HG03565 (cell line): ENCODE measurements around the gene LCORL.
"Not testable (repeated sequence)": the region's sequence is repeated elsewhere in the genome, so short reads cannot be mapped to it uniquely, and the experiment has no call there.

ENCODE experiments used
- ATAC-seq: cut with Tn5 transposase; IDR thresholded peaks from one replicate; pipeline ENCODE4 v1.9.1; 2021; ENCODE audit warnings: mild to moderate bottlenecking, moderate library complexity; ENCODE audit not compliant: unreplicated experiment

Gene LCORL

GRCh38 chr4:18020671-18021469, 685 bp downstream of the LCORL start:
- peak; percentile 6 for ATAC-seq

- no peak for ATAC-seq
These were observed 1.3 kb downstream of the LCORL start for GRCh38 chr4:18020145-18020670.

- no peak for ATAC-seq
These were observed 7.3 kb downstream of the LCORL start for GRCh38 chr4:18014269-18014668.

- no peak for ATAC-seq
These were observed 8.6 kb downstream of the LCORL start for GRCh38 chr4:18012807-18013462.

GRCh38 chr4:18012134-18012806, 9.3 kb downstream of the LCORL start:
- ATAC-seq = no peak

- no peak for ATAC-seq
These were observed 13.9 kb downstream of the LCORL start for GRCh38 chr4:18007625-18008024.

GRCh38 chr4:18006432-18006831, 15.1 kb downstream of the LCORL start:
- not testable (repeated sequence) for ATAC-seq

GRCh38 chr4:17997129-17997528, 24.4 kb downstream of the LCORL start:
- no peak for ATAC-seq

- no peak for ATAC-seq
These were observed 26.4 kb downstream of the LCORL start for GRCh38 chr4:17995165-17995564.

- no peak for ATAC-seq
These were observed 35.7 kb downstream of the LCORL start for GRCh38 chr4:17985832-17986231.

- ATAC-seq = no peak
These were observed 40.5 kb downstream of the LCORL start for GRCh38 chr4:17981063-17981462.

GRCh38 chr4:17968721-17969120, 52.8 kb downstream of the LCORL start:
- ATAC-seq = no peak

GRCh38 chr4:17967078-17967477, 54.5 kb downstream of the LCORL start:
- ATAC-seq = no peak

- no peak for ATAC-seq
These were observed 55.2 kb downstream of the LCORL start for GRCh38 chr4:17966312-17966711.

GRCh38 chr4:17964576-17964975, 57.0 kb downstream of the LCORL start:
- ATAC-seq = no peak

- no peak for ATAC-seq
These were observed 59.4 kb downstream of the LCORL start for GRCh38 chr4:17962171-17962570.

- ATAC-seq = no peak
These were observed 60.3 kb downstream of the LCORL start for GRCh38 chr4:17961249-17961648.

- ATAC-seq = no peak
These were observed 63.4 kb downstream of the LCORL start for GRCh38 chr4:17958181-17958580.

GRCh38 chr4:17957688-17958087, 63.9 kb downstream of the LCORL start:
- ATAC-seq = no peak

GRCh38 chr4:17956245-17956644, 65.3 kb downstream of the LCORL start:
- ATAC-seq = no peak

- no peak for ATAC-seq
These were observed 76.3 kb downstream of the LCORL start for GRCh38 chr4:17945303-17945702.

GRCh38 chr4:17941731-17942130, 79.8 kb downstream of the LCORL start:
- no peak for ATAC-seq
